ENCODE measurements around the gene TENT4A.

Gene TENT4A

DNA sequence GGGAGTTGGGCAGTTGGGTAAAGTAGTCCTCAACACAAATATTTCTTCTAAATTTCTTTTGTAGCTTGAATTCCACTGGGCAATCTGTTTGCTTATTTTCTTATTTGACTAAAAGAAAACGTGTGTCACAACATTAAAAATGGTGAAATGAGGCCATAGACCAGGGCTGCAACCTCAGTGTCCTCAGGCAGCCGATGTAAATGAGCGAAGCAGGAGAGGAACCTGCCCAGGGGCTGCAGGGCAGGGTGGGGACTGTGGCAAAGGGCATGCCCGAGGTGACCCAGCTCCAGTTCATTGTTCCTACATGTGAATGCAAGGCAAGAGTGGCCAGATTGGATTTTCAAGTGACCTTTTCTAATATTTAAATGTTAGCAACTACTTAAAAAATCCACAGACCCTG is 74.7 kb downstream of the TENT4A start:
- Histone ChIP-seq H3K36me3 (replicated peaks) (no peaks in the 10 kb centered on the region), H3K4me1 (no peaks in the 10 kb centered on the region), H3K27me3 (ENCODE audit: low read depth) (peaks cover 3% of the 10 kb centered on the region), H3K9me3 (no peaks in the 10 kb centered on the region), H3K4me3 (no peak overlapping the region)
- no peak for DNase-seq (ENCODE audit: low spot score in 2 of 2)
- in situ Hi-C loops (cut with MboI; ENCODE audit: low sequenced_read_pairs) = no loop called here

DNA sequence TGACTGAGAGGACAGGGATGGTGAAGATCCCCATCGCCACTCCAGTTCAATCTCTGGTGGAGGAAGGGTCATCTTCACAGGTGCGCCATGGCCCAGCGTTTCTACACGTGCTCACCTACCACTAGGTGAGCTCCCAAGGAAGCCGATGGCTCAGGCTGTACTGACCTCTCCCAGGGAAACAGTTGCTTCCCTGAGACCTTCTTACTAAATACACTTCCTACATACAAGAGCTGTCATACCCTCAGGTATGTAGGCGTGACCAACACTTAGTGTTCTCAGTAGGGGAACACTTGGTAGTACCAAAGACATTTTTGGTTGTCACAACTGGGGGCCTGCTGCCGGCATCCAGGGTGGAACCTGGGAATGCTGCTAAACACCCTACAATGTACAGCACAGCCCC is 75.2 kb downstream of the TENT4A start:
- Histone ChIP-seq H3K36me3 (replicated peaks) (no peaks in the 10 kb centered on the region), H3K4me3 (no peak overlapping the region), H3K9me3 (no peaks in the 10 kb centered on the region), H3K4me1 (no peaks in the 10 kb centered on the region), H3K27me3 (ENCODE audit: low read depth) (peaks cover 3% of the 10 kb centered on the region)
- DNase-seq (ENCODE audit: low spot score in 2 of 2) = no peak
- in situ Hi-C loops (cut with MboI; ENCODE audit: low sequenced_read_pairs) = no loop called here

DNA sequence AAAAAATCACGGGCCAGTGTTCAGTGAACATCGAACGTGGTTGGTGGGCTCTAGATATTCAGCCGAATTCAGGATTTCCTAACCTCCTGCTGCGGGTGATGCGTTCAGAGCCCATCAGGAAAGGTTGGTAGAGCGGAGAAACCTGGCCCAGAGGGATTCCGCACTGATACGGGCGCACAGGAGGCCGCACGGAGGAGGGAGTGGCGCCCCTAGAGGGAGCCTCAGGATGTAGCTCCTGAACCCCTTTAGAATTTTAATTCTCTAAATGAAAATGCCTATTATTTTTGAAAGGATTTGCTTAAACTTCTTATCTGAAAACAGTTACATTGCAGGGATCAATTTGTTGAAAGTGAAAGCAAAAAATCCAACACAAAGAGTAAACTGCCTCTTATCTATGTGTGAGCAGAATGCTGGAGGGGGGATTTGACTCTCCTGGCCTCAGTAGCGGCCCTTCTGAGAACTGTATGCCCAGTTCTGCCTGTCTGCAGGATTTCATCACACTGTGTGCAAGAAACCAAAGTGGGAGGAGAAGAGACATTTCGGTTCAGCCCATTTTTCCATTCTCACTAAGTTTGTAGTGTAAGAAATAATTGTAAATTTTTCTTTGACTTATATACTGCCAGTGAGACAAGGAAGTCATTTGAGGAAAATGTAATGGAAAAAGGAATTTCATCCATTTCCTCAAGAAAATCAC is 75.9 kb downstream of the TENT4A start:
- H3K36me3 ChIP-seq (replicated peaks) = no peaks in the 10 kb centered on the region
- no peak for DNase-seq (ENCODE audit: low spot score in 2 of 2)
- H3K27me3 ChIP-seq (ENCODE audit: low read depth) = peaks cover 3% of the 10 kb centered on the region

GRCh38 chr5:6790346-6790865 is 77.2 kb downstream of the TENT4A start:
- H3K9me3 ChIP-seq = no peaks in the 10 kb centered on the region
- H3K36me3 ChIP-seq (replicated peaks) = no peaks in the 10 kb centered on the region
- H3K27me3 ChIP-seq (ENCODE audit: low read depth) = peaks cover 3% of the 10 kb centered on the region
- H3K4me3 ChIP-seq = no peak overlapping the region
- no peak for DNase-seq (ENCODE audit: low spot score in 2 of 2)
- H3K4me1 ChIP-seq = no peaks in the 10 kb centered on the region
- in situ Hi-C loops (cut with MboI; ENCODE audit: low sequenced_read_pairs) = no loop called here

More for the DNA sequence above, 75.9 kb downstream of the TENT4A start:
- H3K9me3 ChIP-seq = no peaks in the 10 kb centered on the region
- in situ Hi-C loops (cut with MboI; ENCODE audit: low sequenced_read_pairs) = no loop called here
- no peak overlapping the region for H3K4me3 ChIP-seq
- H3K4me1 ChIP-seq = no peaks in the 10 kb centered on the region

- Histone ChIP-seq H3K9me3 (no peaks in the 10 kb centered on the region), H3K27me3 (ENCODE audit: low read depth) (peaks cover 3% of the 10 kb centered on the region), H3K4me1 (no peaks in the 10 kb centered on the region), H3K36me3 (replicated peaks) (no peaks in the 10 kb centered on the region), H3K4me3 (no peak overlapping the region)
- in situ Hi-C loops (cut with MboI; ENCODE audit: low sequenced_read_pairs) = no loop called here
- DNase-seq (ENCODE audit: low spot score in 2 of 2) = no peak
Measured at GRCh38 chr5:6791031-6791430, 77.8 kb downstream of the TENT4A start.

- in situ Hi-C loops (cut with MboI; ENCODE audit: low sequenced_read_pairs) = no loop called here
Measured at GRCh38 chr5:6792376-6792775, 79.1 kb downstream of the TENT4A start.

DNA sequence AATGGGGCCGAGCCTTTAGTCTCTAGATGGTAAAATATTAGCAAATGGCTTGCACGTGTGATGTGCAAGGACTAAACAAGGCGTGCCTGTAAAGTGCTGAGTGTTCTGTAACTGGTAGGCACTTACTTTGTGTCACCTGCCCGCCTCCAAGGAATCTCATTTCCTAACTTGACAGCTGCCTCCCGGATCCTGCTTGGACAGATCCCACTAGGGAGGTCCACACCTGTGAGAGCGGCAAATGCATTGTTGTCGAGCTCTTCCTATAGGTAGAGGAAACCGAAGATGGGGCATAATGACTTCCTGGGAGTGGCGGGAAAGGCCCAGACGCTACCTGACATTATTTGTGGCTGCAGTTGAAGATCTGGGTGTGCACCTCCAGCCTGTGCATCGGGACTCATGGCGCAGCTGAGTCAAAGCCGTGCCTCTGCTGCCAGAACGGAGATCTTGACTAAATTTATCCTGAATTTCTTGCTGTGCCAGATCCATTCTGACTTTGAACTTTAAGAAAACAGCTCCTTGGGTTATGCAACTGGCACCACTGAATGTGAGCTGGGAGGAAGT is 79.8 kb downstream of the TENT4A start:
- DNase-seq (ENCODE audit: low spot score in 2 of 2) = no peak
- Histone ChIP-seq H3K4me3 (no peak overlapping the region), H3K27me3 (ENCODE audit: low read depth) (peaks cover 3% of the 10 kb centered on the region), H3K4me1 (no peaks in the 10 kb centered on the region), H3K36me3 (replicated peaks) (no peaks in the 10 kb centered on the region), H3K9me3 (no peaks in the 10 kb centered on the region)
- in situ Hi-C loops (cut with MboI; ENCODE audit: low sequenced_read_pairs) = no loop called here

More at GRCh38 chr5:6792376-6792775, 79.1 kb downstream of the TENT4A start:
- no peaks in the 10 kb centered on the region for H3K9me3 ChIP-seq
- no peak for DNase-seq (ENCODE audit: low spot score in 2 of 2)
- H3K27me3 ChIP-seq (ENCODE audit: low read depth) = peaks cover 3% of the 10 kb centered on the region
- no peaks in the 10 kb centered on the region for H3K4me1 ChIP-seq
- no peaks in the 10 kb centered on the region for H3K36me3 ChIP-seq (replicated peaks)
- no peak overlapping the region for H3K4me3 ChIP-seq

DNA sequence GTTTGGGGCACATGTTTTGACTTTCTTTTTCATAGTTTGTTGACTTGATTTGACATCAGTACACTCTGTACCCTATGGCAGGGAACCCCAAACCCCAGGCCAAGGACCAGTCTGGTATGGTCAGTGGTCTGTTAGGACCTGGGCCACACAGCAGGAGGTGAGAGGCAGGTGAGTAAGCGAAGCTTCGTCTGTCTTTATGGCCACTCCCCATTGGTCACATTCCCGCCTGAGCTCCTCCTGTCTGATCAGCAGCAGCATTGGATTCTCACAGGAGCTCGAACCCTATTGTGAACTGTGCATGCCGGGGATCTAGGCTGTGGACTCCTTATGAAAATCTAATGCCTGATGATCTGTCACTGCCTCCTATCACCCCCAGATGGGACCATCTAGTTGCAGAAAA is 88.0 kb downstream of the TENT4A start:
- in situ Hi-C loops (cut with MboI; ENCODE audit: low sequenced_read_pairs) = no loop called here
- H3K4me3 ChIP-seq = no peak overlapping the region
- DNase-seq (ENCODE audit: low spot score in 2 of 2) = no peak

GRCh38 chr5:6803981-6804550 is 90.8 kb downstream of the TENT4A start:
- DNase-seq (ENCODE audit: low spot score in 2 of 2) = no peak
- no peak overlapping the region for H3K4me3 ChIP-seq
- H3K27me3 ChIP-seq (ENCODE audit: low read depth) = no peaks in the 10 kb centered on the region
- H3K9me3 ChIP-seq = no peaks in the 10 kb centered on the region
- in situ Hi-C loops (cut with MboI; ENCODE audit: low sequenced_read_pairs) = no loop called here
- no peaks in the 10 kb centered on the region for H3K4me1 ChIP-seq
- H3K36me3 ChIP-seq (replicated peaks) = no peaks in the 10 kb centered on the region

More for the DNA sequence above, 88.0 kb downstream of the TENT4A start:
- H3K36me3 ChIP-seq (replicated peaks) = no peaks in the 10 kb centered on the region
- no peaks in the 10 kb centered on the region for H3K4me1 ChIP-seq
- H3K9me3 ChIP-seq = no peaks in the 10 kb centered on the region
- H3K27me3 ChIP-seq (ENCODE audit: low read depth) = no peaks in the 10 kb centered on the region

DNA sequence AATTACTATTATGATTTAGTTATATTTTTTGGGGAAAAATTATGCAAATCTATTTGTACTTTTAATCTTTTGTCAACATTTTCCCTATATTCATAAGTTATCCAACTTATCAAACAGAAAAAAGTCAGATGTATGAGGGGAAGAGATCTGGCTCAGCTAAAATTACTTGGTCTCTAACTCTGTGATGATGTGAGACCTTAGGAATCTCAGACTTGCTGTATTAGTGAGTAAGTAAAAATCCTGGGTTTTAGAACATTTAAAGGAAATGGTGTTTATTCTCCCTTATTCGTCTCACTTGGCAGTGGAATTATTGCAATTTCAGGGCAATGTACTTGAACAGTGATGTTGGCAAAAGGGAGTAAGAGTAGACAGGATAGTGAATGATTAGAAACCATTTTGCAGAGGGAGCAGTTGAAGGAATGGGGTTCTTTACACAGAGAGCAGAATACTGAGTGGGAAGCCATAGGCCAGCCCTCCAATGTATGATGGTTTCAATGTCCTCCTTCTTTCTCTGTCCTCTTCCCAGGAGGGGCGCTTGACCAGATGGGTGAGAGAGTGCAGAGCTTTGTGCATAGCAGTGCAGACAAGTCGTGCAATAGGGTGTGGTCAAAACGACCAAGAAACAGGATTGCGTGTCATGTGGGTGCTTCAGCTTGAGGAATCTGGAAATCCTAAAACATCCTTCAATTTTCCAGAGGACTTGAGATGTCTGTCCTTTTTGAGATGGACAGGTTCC is 91.7 kb downstream of the TENT4A start:
- Histone ChIP-seq H3K27me3 (ENCODE audit: low read depth) (no peaks in the 10 kb centered on the region), H3K9me3 (no peaks in the 10 kb centered on the region), H3K4me3 (no peak overlapping the region), H3K4me1 (no peaks in the 10 kb centered on the region), H3K36me3 (replicated peaks) (no peaks in the 10 kb centered on the region)
- in situ Hi-C loops (cut with MboI; ENCODE audit: low sequenced_read_pairs) = no loop called here
- DNase-seq (ENCODE audit: low spot score in 2 of 2) = no peak

GRCh38 chr5:6805841-6806240 is 92.6 kb downstream of the TENT4A start:
- in situ Hi-C loops (cut with MboI; ENCODE audit: low sequenced_read_pairs) = no loop called here
- Histone ChIP-seq H3K27me3 (ENCODE audit: low read depth) (no peaks in the 10 kb centered on the region), H3K36me3 (replicated peaks) (no peaks in the 10 kb centered on the region), H3K9me3 (no peaks in the 10 kb centered on the region), H3K4me3 (no peak overlapping the region), H3K4me1 (no peaks in the 10 kb centered on the region)
- DNase-seq (ENCODE audit: low spot score in 2 of 2) = no peak
